Activated naive CD8-positive, alpha-beta T cell treated with anti-CD3 and anti-CD28 coated beads, Interleukin-2, amount 10 ng/mL, durations not matched to agents 7 days and 5 days (primary cell): ENCODE data around the gene RGCC. TPM values are rescaled to one million over a fixed set of nuclear protein-coding genes. Genes with fewer than 3 reads are reported as not detected.
"Not testable (repeated sequence)": the region's sequence is repeated elsewhere in the genome, so short reads cannot be mapped to it uniquely, and the experiment has no call there.

Experiments used
- ATAC-seq: fragments of 150-1000 bp; cut with Tn5 transposase; one replicate; pipeline ENCODE4 v1.10.0; 2021; ENCODE audit warnings: low read depth, moderate library complexity
- POLR2A ChIA-PET: fragments of 350-600 bp; sonication (Branson Sonifier 250); formaldehyde crosslinking; loops from one replicate; lab custom pipeline; 2021; ENCODE audit warnings: antibody characterized with exemption; lab: Charles Lee
- DNase-seq: peaks from one replicate; pipeline ENCODE4 v3.0.0; 2021
- H3K27ac Mint-ChIP-seq: one replicate; pipeline ENCODE4 v1.8.0; 2022; ENCODE audit warnings: mild to moderate bottlenecking, mixed read lengths
- H3K27me3 Mint-ChIP-seq: one replicate; pipeline ENCODE4 v1.8.0; 2022; ENCODE audit warnings: mild to moderate bottlenecking, moderate library complexity, mixed read lengths
- H3K36me3 Mint-ChIP-seq: one replicate; pipeline ENCODE4 v1.8.0; 2021; ENCODE audit warnings: mild to moderate bottlenecking, mixed read lengths
- H3K4me1 Mint-ChIP-seq: one replicate; pipeline ENCODE4 v1.8.0; 2021; ENCODE audit warnings: mixed read lengths
- H3K4me3 Mint-ChIP-seq: one replicate; pipeline ENCODE4 v1.8.0; 2022; ENCODE audit warnings: mild to moderate bottlenecking, moderate library complexity, mixed read lengths
- H3K9me3 Mint-ChIP-seq: one replicate; pipeline ENCODE4 v1.8.0; 2021; ENCODE audit warnings: mixed read lengths
- total RNA-seq, 2 experiments: library from RNA; stranded (reverse); gene quantifications; one replicate each; pipeline ENCODE4 v1.2.3, GENCODE V29; 2021

The RGCC gene
- total RNA-seq, 2 experiments from 2014 or later: 38.7 to 45.3 TPM

- Mint-ChIP-seq H3K27ac (peak overlapping the region; percentile 32), H3K4me3 (no peak overlapping the region), H3K27me3 (no peaks in the 10 kb centered on the region), H3K9me3 (peaks cover 6% of the 10 kb centered on the region), H3K36me3 (peaks cover 6% of the 10 kb centered on the region), H3K4me1 (peaks cover 38% of the 10 kb centered on the region)
- DNase-seq: no peak
- ATAC-seq: peak; percentile 96
- POLR2A ChIA-PET: no interaction called here
Observed at GRCh38 chr13:41500511-41500910, 43.2 kb downstream of the RGCC start.

DNA sequence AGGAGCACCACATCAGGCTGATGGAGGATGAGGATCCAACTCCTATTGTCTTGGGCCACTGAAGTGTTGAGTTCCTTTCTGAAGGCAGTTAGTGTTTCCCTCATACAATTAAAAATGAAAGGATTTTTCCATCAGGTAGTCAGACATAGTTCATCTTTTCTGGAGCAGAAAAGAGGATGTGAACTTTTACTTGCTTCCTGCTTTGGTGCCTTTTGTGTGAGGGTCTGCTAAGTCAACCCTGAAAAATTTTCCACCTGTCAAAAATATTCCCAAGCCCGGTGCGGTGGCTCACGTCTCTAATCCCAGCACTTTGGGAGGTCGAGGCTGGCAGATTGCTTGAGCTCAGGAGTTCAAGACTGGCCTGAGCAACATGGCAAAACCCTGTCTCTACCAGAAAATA lies 43.9 kb downstream of the RGCC start:
- peaks cover 6% of the 10 kb centered on the region for H3K36me3 Mint-ChIP-seq
- H3K4me1 Mint-ChIP-seq: peaks cover 35% of the 10 kb centered on the region
- ATAC-seq (no peak), DNase-seq (no peak)
- H3K27ac Mint-ChIP-seq: no peak overlapping the region
- no peak overlapping the region for H3K4me3 Mint-ChIP-seq
- POLR2A ChIA-PET: no interaction called here
- H3K9me3 Mint-ChIP-seq: peaks cover 6% of the 10 kb centered on the region
- no peaks in the 10 kb centered on the region for H3K27me3 Mint-ChIP-seq

- Mint-ChIP-seq H3K9me3 (peaks cover 6% of the 10 kb centered on the region), H3K4me1 (peaks cover 30% of the 10 kb centered on the region), H3K4me3 (no peak overlapping the region), H3K27me3 (no peaks in the 10 kb centered on the region), H3K27ac (peak overlapping the region; percentile 1), H3K36me3 (peaks cover 6% of the 10 kb centered on the region)
- ATAC-seq: no peak
- POLR2A ChIA-PET: no interaction called here
- no peak for DNase-seq
Observed at GRCh38 chr13:41502031-41502430, 44.7 kb downstream of the RGCC start.

DNA sequence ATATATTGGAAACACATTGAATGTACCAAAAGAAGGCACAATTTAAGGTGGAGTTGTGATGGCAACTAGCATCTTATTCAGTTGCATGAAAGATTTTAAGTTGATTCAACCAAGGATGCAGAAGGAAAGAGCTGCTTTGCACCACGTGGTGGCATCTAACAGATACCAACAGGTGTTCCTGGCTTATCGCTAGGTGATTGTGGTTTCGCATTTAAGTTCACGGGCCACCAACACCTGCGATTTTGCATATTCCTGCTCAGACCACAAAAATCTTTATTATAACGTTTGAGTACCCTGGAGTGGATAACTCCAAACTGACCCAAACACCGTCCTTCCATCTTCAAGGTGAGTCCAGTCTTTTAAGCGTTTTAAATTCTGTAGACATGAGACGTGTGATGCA lies 45.3 kb downstream of the RGCC start:
- peaks cover 27% of the 10 kb centered on the region for H3K4me1 Mint-ChIP-seq
- no peaks in the 10 kb centered on the region for H3K27me3 Mint-ChIP-seq
- DNase-seq: no peak
- H3K4me3 Mint-ChIP-seq: no peak overlapping the region
- H3K9me3 Mint-ChIP-seq: peaks cover 6% of the 10 kb centered on the region
- no peak overlapping the region for H3K27ac Mint-ChIP-seq
- peaks cover 6% of the 10 kb centered on the region for H3K36me3 Mint-ChIP-seq
- no peak for ATAC-seq
- POLR2A ChIA-PET: no interaction called here

GRCh38 chr13:41503356-41503755 lies 46.0 kb downstream of the RGCC start:
- Mint-ChIP-seq H3K36me3 (peaks cover 6% of the 10 kb centered on the region), H3K9me3 (peaks cover 6% of the 10 kb centered on the region), H3K4me1 (peaks cover 23% of the 10 kb centered on the region), H3K27ac (no peak overlapping the region), H3K27me3 (no peaks in the 10 kb centered on the region), H3K4me3 (no peak overlapping the region)
- POLR2A ChIA-PET: no interaction called here
- DNase-seq (no peak), ATAC-seq (no peak)

DNA sequence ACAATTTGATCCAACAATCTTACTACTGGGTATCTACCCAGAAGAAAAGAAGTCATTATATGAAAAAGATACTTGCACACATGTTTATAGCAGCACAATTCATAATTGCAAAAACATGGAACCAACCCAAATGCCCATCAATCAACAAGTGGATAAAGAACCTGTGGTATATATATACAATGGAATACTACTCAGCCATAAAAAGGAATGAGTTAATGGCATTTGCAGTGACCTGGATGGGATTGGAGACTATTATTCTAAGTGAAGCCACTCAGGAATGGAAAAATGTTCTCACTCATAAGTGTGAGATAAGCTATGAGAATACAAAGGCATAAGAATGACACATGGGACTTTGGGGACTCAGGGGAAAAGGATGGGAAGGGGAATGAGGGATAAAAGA lies 47.3 kb downstream of the RGCC start:
- not testable (repeated sequence) for H3K27me3 Mint-ChIP-seq, H3K4me3 Mint-ChIP-seq, H3K27ac Mint-ChIP-seq, H3K36me3 Mint-ChIP-seq, H3K9me3 Mint-ChIP-seq, DNase-seq, ATAC-seq
- peaks cover 22% of the 10 kb centered on the region for H3K4me1 Mint-ChIP-seq
- POLR2A ChIA-PET: interaction anchor here (0.5 kb wide), 1 partner anchor 18 kb away, joined by 3 read pairs; no protein-coding TSS in a partner anchor

- peaks cover 19% of the 10 kb centered on the region for H3K4me1 Mint-ChIP-seq
- H3K9me3 Mint-ChIP-seq: peaks cover 6% of the 10 kb centered on the region
- no peak overlapping the region for H3K27ac Mint-ChIP-seq
- no peak for ATAC-seq
- no peaks in the 10 kb centered on the region for H3K27me3 Mint-ChIP-seq
- DNase-seq: no peak
- H3K36me3 Mint-ChIP-seq: peaks cover 6% of the 10 kb centered on the region
- POLR2A ChIA-PET: interaction anchor here (0.5 kb wide), 1 partner anchor 17 kb away, joined by 3 read pairs; no protein-coding TSS in a partner anchor
- H3K4me3 Mint-ChIP-seq: no peak overlapping the region
Observed at GRCh38 chr13:41505209-41505835, 48.0 kb downstream of the RGCC start.

- H3K36me3 Mint-ChIP-seq: peaks cover 6% of the 10 kb centered on the region
- H3K27me3 Mint-ChIP-seq: peaks cover 4% of the 10 kb centered on the region
- ATAC-seq (no peak), DNase-seq (no peak)
- POLR2A ChIA-PET: no interaction called here
- H3K4me3 Mint-ChIP-seq: no peak overlapping the region
- peaks cover 6% of the 10 kb centered on the region for H3K9me3 Mint-ChIP-seq
- no peak overlapping the region for H3K27ac Mint-ChIP-seq
- H3K4me1 Mint-ChIP-seq: peaks cover 9% of the 10 kb centered on the region
Observed at GRCh38 chr13:41506312-41506711, 49.0 kb downstream of the RGCC start.

GRCh38 chr13:41509971-41510370 lies 52.6 kb downstream of the RGCC start:
- Mint-ChIP-seq H3K9me3 (peaks cover 2% of the 10 kb centered on the region), H3K4me3 (no peak overlapping the region), H3K36me3 (peaks cover 3% of the 10 kb centered on the region), H3K27ac (no peak overlapping the region), H3K4me1 (no peaks in the 10 kb centered on the region), H3K27me3 (peaks cover 4% of the 10 kb centered on the region)
- DNase-seq (no peak), ATAC-seq (no peak)
- POLR2A ChIA-PET: interaction anchor here (1.7 kb wide), 1 partner anchor 13 kb away, joined by 3 read pairs; no protein-coding TSS in a partner anchor

GRCh38 chr13:41511827-41512226 lies 54.5 kb downstream of the RGCC start:
- POLR2A ChIA-PET: no interaction called here
- no peaks in the 10 kb centered on the region for H3K9me3 Mint-ChIP-seq

GRCh38 chr13:41512441-41512840 lies 55.1 kb downstream of the RGCC start:
- POLR2A ChIA-PET: no interaction called here
- Mint-ChIP-seq H3K36me3 (no peaks in the 10 kb centered on the region), H3K4me1 (no peaks in the 10 kb centered on the region), H3K9me3 (no peaks in the 10 kb centered on the region), H3K27me3 (peaks cover 4% of the 10 kb centered on the region), H3K27ac (no peak overlapping the region), H3K4me3 (no peak overlapping the region)
- ATAC-seq (no peak), DNase-seq (no peak)

More at GRCh38 chr13:41511827-41512226, 54.5 kb downstream of the RGCC start:
- no peak overlapping the region for H3K27ac Mint-ChIP-seq
- ATAC-seq (no peak), DNase-seq (no peak)
- no peaks in the 10 kb centered on the region for H3K36me3 Mint-ChIP-seq
- H3K4me3 Mint-ChIP-seq: no peak overlapping the region
- no peaks in the 10 kb centered on the region for H3K4me1 Mint-ChIP-seq
- H3K27me3 Mint-ChIP-seq: peaks cover 4% of the 10 kb centered on the region

DNA sequence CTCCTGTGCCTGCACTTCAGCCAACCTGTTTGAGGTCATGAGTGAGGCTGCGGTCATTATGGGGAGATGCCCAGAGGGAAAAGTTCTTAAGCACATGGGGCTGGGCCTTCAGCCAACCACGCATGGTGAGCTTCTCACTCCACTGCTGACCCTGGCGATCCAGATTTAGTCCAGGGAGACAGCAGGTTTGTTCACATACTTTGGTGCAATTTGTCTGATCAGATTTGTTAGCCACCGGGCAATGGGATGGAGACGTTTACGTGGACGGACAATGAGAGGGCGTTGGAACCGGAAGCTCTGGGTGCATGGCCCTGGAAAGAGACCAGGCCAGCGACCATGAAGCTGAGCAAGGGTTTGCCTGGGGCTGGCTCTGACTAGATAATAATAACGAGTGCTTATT lies 56.2 kb downstream of the RGCC start:
- no peak for ATAC-seq
- POLR2A ChIA-PET: no interaction called here
- no peaks in the 10 kb centered on the region for H3K4me1 Mint-ChIP-seq
- H3K9me3 Mint-ChIP-seq: no peaks in the 10 kb centered on the region
- H3K27me3 Mint-ChIP-seq: peaks cover 4% of the 10 kb centered on the region
- H3K4me3 Mint-ChIP-seq: no peak overlapping the region
- H3K36me3 Mint-ChIP-seq: no peaks in the 10 kb centered on the region
- H3K27ac Mint-ChIP-seq: no peak overlapping the region
- DNase-seq: no peak

DNA sequence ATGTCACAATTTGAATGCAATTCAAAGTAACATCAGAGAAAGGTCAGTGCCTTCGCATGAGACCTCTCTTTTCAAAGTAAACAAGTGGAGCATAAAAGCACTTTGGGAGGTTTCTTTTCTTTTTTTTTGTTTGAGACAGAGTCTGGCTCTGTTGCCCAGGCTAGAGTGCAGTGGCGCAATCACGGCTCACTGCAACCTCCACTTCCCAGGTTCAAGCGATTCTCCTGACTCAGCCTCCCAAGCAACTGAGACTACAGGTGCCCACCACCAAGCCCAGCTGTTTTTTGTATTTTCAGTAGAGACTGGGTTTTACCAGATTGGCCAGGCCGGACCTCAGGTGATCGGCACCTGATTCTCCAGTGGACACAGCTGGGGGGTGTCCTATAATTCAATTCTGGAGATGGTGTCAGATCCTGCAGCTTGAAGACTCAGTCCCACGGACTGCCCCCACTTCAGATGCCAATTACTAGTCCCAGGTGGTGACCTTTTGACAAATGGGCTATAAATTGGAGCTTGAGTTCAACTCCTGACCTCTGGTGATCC lies 57.6 kb downstream of the RGCC start:
- H3K27me3 Mint-ChIP-seq: peaks cover 4% of the 10 kb centered on the region
- no peaks in the 10 kb centered on the region for H3K36me3 Mint-ChIP-seq
- H3K4me1 Mint-ChIP-seq: no peaks in the 10 kb centered on the region
- POLR2A ChIA-PET: no interaction called here
- no peak for DNase-seq
- no peaks in the 10 kb centered on the region for H3K9me3 Mint-ChIP-seq
- no peak overlapping the region for H3K4me3 Mint-ChIP-seq
- ATAC-seq: no peak
- H3K27ac Mint-ChIP-seq: no peak overlapping the region

DNA sequence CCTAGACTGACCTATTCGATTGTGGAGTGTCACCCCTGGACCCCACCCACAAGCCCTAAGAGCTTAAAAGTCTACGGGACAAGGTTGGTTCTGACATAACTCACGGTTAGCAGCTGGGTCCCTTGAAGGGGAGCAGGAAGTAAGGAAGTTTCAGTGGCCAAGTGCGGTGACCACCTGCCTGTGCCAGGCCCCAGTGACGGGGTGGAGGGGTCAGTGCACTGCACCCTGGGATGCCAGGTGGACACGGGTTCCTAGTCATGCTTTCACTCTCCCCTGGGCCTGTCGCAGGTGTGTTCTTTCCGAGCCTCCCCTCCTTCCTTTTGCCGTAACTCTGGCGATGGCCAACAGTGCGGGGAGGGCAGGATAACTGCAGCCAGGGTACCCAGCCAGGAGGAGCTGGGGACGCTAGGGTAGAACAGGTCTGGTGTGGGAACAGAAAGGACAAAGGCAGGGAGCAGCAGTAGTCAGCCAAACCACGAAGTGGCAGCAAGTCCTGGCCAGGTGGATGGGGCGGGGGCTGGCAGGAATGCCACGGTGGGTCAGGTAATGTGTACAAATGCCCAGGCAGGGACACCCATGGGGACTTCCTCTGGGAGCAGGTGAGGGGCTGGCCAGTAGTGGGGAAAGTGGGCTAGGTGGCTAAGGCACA lies 58.3 kb downstream of the RGCC start:
- H3K4me3 Mint-ChIP-seq: no peak overlapping the region
- no peak for DNase-seq
- POLR2A ChIA-PET: no interaction called here

More for the DNA sequence above, 58.3 kb downstream of the RGCC start:
- Mint-ChIP-seq H3K36me3 (no peaks in the 10 kb centered on the region), H3K27me3 (peaks cover 3% of the 10 kb centered on the region), H3K27ac (no peak overlapping the region), H3K4me1 (no peaks in the 10 kb centered on the region), H3K9me3 (no peaks in the 10 kb centered on the region)
- ATAC-seq: no peak
